Skeletal muscle cell (primary cell): ENCODE results near the gene RNF8.
"Not testable (repeated sequence)": the region's sequence is repeated elsewhere in the genome, so short reads cannot be mapped to it uniquely, and the experiment has no call there.

Experiments used
- DNase-seq: peaks from one replicate; pipeline ENCODE4 v3.0.0-alpha.2; 2010; ENCODE audit warnings: low read depth
- H3K4me3 ChIP-seq: 2 replicates; pipeline ENCODE4 v1.5.1; 2011; ENCODE audit warnings: low read depth, mild to moderate bottlenecking, control low read depth, low read length, moderate library complexity

Gene RNF8, protein sequence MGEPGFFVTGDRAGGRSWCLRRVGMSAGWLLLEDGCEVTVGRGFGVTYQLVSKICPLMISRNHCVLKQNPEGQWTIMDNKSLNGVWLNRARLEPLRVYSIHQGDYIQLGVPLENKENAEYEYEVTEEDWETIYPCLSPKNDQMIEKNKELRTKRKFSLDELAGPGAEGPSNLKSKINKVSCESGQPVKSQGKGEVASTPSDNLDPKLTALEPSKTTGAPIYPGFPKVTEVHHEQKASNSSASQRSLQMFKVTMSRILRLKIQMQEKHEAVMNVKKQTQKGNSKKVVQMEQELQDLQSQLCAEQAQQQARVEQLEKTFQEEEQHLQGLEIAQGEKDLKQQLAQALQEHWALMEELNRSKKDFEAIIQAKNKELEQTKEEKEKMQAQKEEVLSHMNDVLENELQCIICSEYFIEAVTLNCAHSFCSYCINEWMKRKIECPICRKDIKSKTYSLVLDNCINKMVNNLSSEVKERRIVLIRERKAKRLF

DNA sequence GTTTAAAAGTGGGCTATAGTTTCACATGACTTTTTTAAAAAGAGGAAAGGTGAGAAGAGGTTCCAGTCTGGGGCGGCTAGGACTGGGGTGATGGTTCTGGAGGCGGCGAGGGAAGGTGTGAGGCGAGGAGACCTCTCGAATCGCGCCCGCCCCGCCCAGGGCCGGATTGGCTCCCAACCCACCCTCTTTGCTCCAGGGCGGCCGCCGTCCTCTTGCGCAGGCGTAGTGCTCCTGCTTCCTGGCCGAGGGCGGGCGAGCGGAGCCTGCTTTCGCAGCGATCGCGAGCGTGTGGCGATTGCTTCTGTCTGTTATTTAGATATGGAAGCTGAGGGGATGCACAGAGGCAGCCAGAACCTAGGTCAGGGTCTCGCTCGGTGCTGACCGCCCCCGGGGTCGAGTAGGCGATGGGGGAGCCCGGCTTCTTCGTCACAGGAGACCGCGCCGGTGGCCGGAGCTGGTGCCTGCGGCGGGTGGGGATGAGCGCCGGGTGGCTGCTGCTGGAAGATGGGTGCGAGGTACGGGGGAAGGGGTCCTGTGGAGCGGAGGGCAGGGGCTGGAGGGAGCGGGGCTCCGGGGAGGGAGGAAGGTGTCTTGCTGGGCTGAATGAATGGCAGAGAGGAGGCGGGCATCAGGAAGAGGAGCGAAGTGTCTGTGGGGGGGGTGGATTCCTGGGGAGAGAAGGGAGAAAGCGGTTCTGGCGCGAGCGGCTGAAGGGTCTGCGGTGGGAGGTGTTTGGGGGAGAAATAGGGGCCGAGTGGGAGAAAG is at the start of gene RNF8:
RNF8 (plus strand) TSS at position 223 of the 765 bp plus-strand sequence; CDS start at position 405, 182 bp downstream.
- H3K4me3 ChIP-seq: peak within 1 kb of the TSS; percentile 93
- peak; percentile 60 for DNase-seq

DNA sequence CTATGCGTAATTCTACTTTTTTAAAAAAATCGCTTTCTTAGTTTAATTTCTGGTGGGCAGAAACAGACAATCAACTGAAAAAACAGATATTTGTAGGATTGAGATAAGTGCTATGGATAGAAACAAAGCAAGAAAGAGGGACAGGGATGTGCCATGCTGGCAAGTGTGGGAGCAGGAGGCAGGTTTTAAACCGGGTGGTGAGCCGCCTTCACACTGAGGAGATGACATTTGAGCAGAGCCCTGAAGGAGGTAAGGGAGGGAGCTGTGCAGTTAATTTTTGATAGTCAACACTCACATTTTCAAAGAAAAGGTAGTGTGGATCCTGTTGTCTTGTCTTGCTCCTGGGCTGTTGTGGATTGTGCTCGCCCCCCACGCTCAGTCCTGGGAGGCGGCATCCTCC is 49.0 kb upstream of the RNF8 start:
- DNase-seq: no peak
- no peak overlapping the region for H3K4me3 ChIP-seq

DNA sequence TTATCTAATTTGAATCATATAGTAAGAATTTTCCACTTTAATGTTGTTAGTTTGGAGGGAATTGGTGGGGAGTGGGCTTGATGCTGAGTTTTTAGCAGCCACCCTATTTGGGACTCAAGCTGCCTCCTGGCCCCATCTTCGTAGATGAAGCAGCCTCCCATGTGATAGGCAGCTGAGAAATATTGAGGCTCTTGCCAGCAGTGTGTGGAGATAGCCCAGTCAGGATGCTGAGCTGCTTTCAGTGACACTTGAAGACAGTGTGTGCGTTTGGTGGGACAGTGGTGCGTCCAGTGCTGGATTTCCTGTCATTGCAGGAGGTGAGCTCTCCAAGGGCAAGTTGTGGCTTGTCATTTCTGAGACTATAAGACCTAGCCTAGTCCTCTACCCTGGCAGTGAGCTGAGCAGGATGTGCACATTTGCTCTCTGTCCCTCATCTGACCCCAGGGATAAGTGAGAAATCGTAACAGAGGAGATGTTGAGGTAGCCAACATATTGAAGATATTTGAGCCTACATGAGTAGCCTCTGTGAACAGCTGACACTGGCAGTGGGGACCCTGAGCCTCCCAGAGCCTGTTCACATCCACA is 47.9 kb upstream of the RNF8 start:
- no peak for DNase-seq
- no peak overlapping the region for H3K4me3 ChIP-seq

DNA sequence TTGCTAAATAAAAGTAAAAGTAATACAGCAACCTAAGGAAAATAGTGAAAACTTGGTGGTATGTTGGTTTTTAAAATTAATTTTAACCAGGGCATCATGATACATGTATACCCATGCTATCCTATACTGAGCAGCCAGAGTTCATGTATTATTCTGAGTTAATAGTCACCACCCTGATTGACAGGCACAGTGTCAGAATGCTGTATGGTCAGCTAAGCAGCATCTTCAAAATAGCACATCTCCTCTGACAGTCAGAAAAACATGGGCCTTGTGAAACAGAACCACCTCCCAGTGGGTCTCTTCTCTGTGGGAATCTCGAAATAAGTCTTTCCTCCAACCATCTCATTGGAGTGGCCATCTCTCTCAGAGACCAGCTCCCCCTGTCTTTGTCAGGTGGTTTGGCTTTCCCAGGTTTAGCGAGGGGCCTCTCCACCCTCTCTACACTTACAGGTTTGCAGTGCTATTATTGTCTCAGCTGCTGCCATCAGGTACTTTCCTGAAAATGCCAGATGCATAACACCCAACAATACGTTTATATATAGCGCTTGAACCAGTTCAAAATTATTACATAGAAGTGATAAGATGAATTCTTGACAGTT is 47.1 kb upstream of the RNF8 start:
- DNase-seq: no peak
- no peak overlapping the region for H3K4me3 ChIP-seq

DNA sequence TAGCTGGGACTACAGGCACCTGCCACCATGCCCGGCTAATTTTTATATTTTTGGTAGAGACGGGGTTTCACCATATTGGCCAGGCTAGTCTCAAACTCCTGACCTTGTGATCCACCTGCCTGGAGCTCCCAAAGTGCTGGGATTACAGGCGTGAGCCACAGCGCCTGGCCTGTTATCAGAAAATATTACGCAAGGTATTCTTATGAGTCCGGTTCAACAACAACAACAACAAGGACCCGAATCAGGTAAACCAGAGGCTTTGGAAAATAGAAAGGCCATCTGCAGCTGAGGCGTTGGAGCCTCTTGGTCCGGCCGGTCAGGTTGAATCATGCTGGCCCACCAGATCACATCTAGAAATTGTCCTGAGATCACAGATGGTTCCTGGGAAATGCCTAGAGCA is 46.3 kb upstream of the RNF8 start:
- DNase-seq, H3K4me3 ChIP-seq: not testable (repeated sequence)

DNA sequence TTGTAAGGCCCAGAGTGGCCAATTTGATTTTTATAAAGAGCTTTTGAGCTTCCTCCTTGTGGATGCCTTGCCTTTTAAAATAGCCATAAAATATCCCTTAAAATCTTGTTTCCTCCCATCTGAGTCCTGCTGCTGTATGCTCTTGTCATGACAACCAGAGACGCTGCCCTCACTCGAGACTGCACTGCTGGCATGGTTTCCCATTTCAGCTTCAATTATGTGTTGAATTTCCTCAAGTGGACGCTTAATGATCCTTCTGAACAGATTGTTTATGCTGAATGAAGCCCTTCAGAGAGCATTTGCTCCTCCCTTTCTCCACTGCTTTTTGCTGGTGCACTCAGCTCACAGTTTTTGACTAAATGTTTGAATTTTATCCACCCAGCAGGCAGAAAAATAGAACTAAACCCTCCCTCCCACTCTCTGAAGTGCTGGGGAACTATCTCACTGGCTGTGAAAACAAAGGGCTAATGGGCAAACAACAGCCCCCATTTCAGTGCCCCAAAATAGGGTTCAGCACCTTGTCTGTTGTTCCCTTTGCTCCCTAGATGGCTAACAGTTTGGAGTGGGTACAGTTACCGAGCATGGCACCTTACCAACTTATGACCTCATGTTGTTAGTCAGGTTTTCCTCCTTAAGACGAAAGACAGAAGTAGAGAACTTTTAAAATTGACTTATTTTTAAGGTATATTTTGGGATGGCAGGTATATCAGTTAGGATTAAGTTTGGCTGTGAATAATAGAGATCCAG is 45.5 kb upstream of the RNF8 start:
- no peak for DNase-seq
- no peak overlapping the region for H3K4me3 ChIP-seq

DNA sequence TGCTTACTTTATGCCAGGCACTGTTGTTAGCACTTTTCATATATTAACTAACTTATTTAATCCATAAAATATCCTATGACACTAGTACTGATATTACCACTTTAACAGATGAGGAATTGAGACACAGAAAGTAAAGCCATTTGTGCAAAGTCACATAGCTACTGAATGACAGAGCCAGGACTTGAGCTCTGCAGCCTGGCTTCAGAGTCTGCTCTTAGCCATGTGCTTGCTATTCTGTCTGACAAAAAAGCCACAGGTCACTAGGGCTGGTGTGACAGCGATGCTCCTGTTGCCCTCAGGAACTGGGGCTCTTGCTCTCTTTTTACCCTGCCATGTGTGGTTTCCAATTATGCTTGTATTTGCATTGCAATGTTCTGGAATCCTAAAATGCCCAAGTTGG is 44.7 kb upstream of the RNF8 start:
- no peak for DNase-seq
- H3K4me3 ChIP-seq: no peak overlapping the region

DNA sequence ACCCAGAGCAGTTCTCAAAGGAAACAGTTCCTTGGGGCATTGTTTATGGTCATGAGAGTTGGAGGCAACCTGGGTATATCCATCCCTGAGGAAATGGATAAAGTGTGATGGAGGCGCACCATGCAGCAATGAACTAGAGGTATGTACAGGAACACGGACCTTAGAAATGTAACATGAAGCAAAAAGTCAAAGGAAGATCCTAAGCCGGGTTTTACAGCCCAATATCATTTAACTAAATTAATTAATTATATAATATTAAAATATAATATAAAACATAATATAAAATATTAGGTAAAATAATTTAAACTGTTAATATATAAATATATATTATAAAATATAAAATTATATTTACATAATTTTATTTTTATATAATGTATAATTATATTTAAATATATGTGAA is 44.1 kb upstream of the RNF8 start:
- no peak for DNase-seq
- no peak overlapping the region for H3K4me3 ChIP-seq

DNA sequence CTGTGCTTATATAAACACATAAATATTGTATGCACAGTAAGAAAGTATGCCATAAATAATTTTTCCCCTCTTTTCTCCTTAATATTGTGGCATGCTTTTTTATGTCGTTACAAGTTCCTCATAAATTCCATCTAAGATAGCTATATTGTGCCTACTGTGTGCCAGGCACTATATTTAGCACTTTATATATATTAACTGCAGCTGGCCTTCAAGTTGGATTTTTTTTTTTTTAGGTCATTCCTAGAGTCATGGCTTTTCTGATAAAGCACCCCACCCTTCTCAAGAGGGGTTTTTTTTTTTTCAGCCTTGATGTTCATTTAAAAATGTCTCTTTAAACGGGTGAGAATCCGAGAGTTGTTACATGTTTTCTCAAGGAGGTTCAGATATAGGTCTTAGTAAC is 42.8 kb upstream of the RNF8 start:
- DNase-seq: no peak
- H3K4me3 ChIP-seq: no peak overlapping the region

DNA sequence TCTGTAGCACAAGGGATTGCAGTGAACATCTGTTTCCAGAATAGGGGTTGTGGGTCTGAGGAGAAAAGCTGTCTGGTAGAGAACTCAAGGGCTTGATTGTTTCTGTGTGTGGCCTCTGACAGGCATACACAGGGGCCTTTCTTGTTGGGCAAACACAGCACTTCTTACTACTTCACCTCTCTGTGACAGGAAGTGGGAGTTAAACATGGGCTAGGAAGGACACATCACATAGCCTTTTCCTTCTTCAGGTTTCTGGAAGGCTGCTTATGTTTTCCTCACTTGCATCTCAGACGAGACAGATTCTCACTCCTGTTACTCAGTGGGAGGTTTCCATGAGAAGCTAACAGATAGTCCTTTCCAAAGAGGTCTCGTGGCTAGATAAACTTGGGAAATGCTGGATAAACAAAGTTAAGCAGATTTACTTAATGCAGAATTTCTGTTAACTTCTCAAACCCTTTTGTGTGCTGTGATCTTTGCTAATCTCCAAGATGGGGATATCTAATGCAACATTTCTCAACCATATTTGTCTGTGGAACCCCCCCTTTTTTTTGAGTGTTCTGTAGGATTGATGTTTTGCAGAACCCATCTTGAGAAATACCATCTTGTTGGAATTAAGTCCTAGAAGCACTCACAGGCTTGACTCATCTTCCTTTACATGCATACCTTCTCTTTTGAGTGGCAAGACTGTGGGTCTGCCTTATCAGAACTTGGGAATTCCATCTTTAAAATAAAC is 41.9 kb upstream of the RNF8 start:
- H3K4me3 ChIP-seq: no peak overlapping the region
- peak; percentile 11 for DNase-seq

DNA sequence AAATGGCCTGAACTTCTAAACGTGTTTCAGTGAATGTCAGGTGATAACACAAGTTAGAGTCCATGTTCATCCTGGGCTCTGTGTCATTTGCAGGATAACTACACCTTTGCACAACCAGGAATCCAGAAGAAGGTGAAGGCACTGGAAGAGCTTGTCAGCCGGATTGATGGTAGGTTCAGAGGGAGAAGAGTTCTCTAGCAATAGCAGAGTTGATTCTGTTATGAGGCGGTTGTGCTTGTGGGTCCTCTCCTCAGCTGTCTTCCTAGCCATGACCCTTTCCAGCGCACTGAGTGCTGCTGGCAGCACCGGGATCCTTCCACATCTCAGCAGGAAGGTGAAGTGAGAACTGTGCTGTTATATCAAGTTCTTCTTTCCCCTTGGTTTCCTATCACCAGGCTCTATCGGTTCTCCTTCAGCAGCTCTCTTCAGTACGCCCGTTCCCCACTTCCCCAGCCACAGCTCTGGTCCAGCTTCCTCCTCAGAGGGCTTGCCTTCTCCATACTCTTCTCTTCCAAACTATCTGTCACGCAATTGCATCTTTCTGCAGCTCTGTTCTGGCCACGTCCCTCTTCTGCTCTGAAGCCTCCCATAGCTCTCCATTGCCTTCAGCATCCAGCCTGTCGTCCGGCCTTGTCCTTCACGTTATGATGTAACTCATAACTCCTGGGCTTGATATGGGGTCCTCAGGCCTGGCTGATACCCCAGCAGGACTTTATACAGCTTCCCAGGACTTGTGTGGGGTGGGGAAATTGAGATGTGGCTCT is 39.9 kb upstream of the RNF8 start:
- no peak for DNase-seq
- H3K4me3 ChIP-seq: no peak overlapping the region

DNA sequence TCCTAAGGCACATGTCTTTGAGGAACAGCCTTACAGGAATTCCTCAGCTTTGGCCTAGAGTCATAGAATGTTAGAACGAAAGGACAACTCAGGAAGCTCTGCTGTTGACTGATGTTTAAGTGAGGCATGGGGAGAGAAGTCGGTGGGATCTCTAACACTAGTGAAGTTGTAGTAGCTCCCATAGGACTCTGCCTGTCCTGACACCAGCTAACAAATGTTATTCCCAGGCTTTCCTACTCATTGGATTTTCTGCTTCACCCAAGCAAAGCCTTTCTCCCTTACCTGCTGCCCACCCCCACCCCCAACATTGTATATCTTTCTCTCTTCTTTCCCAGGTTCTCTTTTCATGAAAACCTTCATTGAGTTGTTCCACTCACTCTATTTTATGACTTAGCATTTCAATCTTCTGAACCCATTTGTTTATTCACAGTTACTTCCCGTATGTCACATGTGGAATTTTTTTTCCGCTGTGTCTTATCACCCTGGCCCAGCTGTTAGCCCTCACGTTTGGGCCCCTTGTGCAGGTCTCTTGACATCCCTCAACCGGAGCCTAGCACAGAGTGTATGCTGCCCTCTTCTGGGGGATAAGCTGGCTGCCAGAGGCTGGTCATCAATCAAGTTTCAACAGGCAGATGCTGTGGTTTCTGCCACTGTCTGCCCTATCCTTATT is 39.2 kb upstream of the RNF8 start:
- H3K4me3 ChIP-seq: no peak overlapping the region
- no peak for DNase-seq

DNA sequence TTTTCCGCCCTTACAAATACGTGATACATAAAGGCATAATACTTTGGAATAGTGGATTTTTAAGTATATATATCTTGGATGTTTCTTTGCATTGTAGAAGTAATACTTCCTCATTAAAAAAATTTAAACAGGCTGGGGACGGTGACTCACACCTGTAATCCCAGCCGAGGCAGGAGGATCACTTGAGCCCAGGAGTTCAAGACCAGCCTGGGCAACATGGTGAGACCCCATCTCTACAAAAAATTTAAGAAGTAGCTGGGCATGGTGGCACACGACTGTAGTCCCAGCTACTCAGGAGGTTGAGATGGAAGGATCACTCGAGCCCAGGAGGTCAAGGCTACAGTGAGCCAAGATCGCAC is 38.6 kb upstream of the RNF8 start:
- DNase-seq: no peak
- H3K4me3 ChIP-seq: no peak overlapping the region

DNA sequence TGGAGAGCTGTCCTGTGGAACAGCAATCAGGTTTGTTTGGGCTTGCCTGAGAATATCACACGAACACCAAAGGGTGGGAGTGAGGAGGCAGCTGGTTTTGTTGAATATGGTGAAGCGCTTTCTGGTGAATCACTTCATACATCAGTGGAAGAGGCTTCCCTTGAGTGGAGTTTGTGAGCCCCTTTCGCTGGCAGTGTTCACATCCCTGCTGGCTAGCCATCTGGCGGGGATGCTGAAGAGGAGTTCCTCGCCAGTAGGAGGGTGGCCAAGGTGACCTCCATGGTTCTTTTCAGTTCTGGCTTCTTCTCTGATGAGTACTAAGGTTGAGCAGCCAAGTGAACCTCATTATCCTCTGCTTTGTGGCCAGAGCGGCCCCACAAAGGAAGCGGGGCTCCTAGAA is 37.7 kb upstream of the RNF8 start:
- no peak for DNase-seq
- H3K4me3 ChIP-seq: no peak overlapping the region

DNA sequence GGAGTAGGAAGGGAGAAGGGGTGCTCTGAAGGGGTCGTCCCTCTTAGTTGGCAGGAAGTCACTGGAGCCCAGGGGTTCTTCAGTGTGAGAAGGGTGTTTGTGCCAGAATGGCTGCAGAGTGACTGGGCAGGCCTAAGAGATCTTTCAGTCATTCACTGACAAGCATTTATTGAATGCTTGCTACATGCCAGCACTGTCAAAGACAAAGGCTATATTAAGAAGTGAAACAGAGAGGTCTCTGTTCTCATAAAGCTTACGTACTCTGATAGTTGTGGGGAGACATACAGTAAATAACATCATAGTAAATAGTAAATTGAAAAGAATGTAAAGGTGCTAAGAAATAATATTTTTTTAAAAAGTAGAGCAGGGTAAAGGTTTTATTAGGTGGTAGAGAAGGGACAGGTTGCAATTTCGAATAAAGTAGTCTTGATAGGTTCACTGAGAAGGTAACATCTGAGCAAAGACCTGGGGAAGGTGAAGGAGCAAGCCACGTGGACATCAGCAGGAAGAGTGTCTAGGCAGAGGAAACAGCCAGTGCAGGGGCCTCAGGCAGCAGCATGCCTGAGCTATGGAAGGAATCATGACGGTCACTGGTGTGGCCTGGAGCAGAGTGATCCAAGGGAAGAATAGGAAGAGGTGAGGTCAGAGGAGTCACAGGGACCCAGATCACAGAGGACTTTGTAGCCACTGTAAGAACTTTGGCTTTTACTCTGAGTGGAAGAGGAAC is 36.3 kb upstream of the RNF8 start:
- no peak overlapping the region for H3K4me3 ChIP-seq
- DNase-seq: no peak

DNA sequence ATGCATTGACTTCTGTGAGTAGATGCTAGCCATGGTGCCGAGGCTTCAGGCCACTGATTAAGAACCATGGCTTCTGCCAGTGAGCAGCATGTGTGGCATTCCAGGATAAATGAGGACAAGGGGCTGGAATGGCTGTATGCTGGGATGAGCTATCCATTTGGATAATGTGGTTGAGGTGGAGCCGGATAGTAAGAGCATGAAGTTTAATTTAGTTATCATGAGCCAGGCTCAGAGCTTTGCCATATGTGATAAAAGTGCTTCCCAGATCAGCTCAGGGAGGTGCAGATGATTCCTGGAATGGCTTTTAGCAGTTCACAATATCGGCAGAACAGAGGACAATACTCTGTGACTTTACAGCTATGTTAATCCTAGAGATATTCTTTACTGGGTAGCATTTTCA is 34.6 kb upstream of the RNF8 start:
- H3K4me3 ChIP-seq: no peak overlapping the region
- no peak for DNase-seq

DNA sequence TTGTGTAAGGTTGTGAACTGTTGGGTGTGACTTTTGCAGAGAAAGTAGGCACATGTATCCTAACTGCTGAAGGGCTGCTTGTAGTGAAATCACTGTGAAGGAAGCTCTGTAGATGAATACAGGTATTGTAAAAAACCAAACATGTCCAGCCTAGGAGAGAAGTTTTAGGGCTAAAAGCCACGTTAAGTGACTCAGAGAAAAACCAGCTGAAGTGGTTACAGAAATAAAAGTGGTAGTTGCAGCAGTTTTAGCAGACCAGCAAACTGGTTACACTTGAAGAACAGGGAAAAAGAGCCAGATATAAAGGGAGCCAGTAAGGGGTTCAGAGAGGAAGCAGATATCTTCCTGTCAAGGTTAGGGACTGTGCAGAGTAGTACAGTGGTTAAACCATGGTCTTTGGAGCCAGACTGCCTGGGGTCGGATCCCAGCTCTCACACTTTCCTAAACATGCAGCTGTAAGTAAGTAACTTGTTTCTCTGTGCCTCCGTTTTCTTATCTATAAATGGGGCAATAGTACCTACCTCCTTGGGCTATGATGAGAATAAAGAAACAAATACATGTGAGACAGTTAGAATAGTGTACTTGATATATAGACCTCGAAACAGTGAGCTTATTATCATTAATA is 33.8 kb upstream of the RNF8 start:
- no peak overlapping the region for H3K4me3 ChIP-seq
- DNase-seq: no peak
